GM21447 (cell line): ENCODE measurements around the gene IGFL4.

Experiments used
- ATAC-seq: cut with Tn5 transposase; IDR thresholded peaks from one replicate; pipeline ENCODE4 v1.9.1; 2021; ENCODE audit not compliant: unreplicated experiment

IGFL4 gene

GRCh38 chr19:46065486-46066071, 24.8 kb upstream of the IGFL4 start:
- ATAC-seq = no peak

- no peak for ATAC-seq
These were observed 22.4 kb upstream of the IGFL4 start for GRCh38 chr19:46063201-46063600.

GRCh38 chr19:46060012-46060411, 19.2 kb upstream of the IGFL4 start:
- no peak for ATAC-seq

GRCh38 chr19:46058778-46059177, 18.0 kb upstream of the IGFL4 start:
- ATAC-seq = no peak

GRCh38 chr19:46056536-46056935, 15.7 kb upstream of the IGFL4 start:
- no peak for ATAC-seq

- ATAC-seq = no peak
These were observed 12.1 kb upstream of the IGFL4 start for GRCh38 chr19:46052896-46053295.

GRCh38 chr19:46049597-46049996, 8.8 kb upstream of the IGFL4 start:
- ATAC-seq = no peak

GRCh38 chr19:46043519-46043918, 2.7 kb upstream of the IGFL4 start:
- ATAC-seq = no peak

- no peak for ATAC-seq
These were observed 1.6 kb upstream of the IGFL4 start for GRCh38 chr19:46042252-46042883.

- no peak for ATAC-seq
These were observed 677 bp downstream of the IGFL4 start for GRCh38 chr19:46040125-46040524.

- ATAC-seq = no peak
These were observed 4.1 kb downstream of the IGFL4 start for GRCh38 chr19:46036744-46037128.

- ATAC-seq = no peak
These were observed 4.6 kb downstream of the IGFL4 start for GRCh38 chr19:46035986-46036743.

- no peak for ATAC-seq
These were observed 5.3 kb downstream of the IGFL4 start for GRCh38 chr19:46035546-46035945.

GRCh38 chr19:46033401-46033800, 7.4 kb downstream of the IGFL4 start:
- no peak for ATAC-seq

GRCh38 chr19:46032597-46033025, 8.2 kb downstream of the IGFL4 start:
- no peak for ATAC-seq

- no peak for ATAC-seq
These were observed 8.8 kb downstream of the IGFL4 start for GRCh38 chr19:46031781-46032596.

- no peak for ATAC-seq
These were observed 9.8 kb downstream of the IGFL4 start for GRCh38 chr19:46030812-46031550.

GRCh38 chr19:46025835-46026234, 15.0 kb downstream of the IGFL4 start:
- ATAC-seq = no peak

- no peak for ATAC-seq
These were observed 17.5 kb downstream of the IGFL4 start for GRCh38 chr19:46023311-46023779.

GRCh38 chr19:46022431-46023310, 18.1 kb downstream of the IGFL4 start, which contains the start of gene PGLYRP1:
Gene PGLYRP1, minus strand, starts transcription at chr19:46023053. Its CDS starts 32 bp downstream, at chr19:46023021.
- ATAC-seq = no peak
